HG03442 (cell line): Measurements from ENCODE around the gene FOXJ1.

Experiments used
- ATAC-seq: cut with Tn5 transposase; IDR thresholded peaks from one replicate; pipeline ENCODE4 v1.9.1; 2021; ENCODE audit warnings: mild to moderate bottlenecking, moderate library complexity; ENCODE audit not compliant: unreplicated experiment

The FOXJ1 gene

GRCh38 chr17:76125391-76125675 is 15.7 kb downstream of the FOXJ1 start:
- no peak for ATAC-seq

- no peak for ATAC-seq
Observed at GRCh38 chr17:76124582-76125390, 16.3 kb downstream of the FOXJ1 start.

GRCh38 chr17:76123749-76124581 is 17.1 kb downstream of the FOXJ1 start:
- no peak for ATAC-seq

DNA sequence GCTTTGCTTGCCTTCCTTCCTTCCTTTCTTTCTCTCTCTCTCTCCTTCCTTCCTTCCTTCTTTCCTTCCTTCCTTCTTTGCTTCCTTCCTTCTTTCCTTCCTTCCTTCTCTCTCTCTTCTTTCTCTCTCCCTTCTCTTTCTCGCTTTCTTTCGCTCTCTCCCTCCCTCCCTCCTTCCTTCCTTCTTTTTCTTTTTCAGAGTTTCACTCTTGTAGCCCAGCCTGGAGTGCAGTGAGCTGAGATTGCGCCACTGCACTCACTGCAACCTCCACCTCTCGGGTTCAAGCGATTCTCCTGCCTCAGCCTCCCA is 17.9 kb downstream of the FOXJ1 start:
- no peak for ATAC-seq

DNA sequence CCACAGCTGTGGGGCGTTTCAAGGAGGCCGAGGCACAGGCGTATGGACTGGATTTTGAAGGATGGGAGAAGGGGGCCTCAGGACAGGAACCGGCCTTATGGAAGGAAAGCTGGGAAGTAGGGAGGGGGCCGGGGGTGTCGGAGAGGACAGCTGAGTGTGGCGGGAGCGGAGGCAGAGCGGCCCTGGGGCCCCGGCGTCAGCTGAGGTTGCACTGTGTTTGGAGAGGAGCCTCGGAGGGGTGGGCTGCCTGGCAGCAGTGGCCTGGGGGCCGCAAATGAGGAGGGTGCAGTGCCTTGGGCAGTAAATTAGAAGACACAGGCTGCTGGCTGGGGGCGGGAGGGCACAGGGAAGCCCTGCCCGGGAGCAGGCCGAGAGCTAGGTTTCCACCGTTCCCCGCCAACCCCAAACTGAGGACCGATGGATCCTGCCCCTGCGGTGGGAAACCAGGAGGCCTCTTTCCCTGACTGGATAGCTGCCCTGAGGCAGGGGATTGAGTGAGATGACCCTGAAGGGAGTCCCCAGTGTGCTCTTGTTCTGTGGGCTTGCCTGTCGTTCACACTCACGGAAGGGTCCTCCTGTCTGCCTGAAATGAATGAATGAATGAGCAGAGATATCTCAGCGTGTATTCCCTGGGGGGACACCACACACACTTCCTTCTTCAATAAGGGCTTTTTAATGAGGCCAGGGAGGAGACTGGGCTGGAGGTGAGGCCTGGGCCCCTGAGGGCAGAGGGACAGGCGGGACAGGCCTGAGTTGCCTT is 18.4 kb downstream of the FOXJ1 start:
- ATAC-seq, result no peak

GRCh38 chr17:76121932-76122430 is 19.1 kb downstream of the FOXJ1 start:
- ATAC-seq, result no peak

GRCh38 chr17:76120658-76121008 is 20.4 kb downstream of the FOXJ1 start:
- no peak for ATAC-seq

DNA sequence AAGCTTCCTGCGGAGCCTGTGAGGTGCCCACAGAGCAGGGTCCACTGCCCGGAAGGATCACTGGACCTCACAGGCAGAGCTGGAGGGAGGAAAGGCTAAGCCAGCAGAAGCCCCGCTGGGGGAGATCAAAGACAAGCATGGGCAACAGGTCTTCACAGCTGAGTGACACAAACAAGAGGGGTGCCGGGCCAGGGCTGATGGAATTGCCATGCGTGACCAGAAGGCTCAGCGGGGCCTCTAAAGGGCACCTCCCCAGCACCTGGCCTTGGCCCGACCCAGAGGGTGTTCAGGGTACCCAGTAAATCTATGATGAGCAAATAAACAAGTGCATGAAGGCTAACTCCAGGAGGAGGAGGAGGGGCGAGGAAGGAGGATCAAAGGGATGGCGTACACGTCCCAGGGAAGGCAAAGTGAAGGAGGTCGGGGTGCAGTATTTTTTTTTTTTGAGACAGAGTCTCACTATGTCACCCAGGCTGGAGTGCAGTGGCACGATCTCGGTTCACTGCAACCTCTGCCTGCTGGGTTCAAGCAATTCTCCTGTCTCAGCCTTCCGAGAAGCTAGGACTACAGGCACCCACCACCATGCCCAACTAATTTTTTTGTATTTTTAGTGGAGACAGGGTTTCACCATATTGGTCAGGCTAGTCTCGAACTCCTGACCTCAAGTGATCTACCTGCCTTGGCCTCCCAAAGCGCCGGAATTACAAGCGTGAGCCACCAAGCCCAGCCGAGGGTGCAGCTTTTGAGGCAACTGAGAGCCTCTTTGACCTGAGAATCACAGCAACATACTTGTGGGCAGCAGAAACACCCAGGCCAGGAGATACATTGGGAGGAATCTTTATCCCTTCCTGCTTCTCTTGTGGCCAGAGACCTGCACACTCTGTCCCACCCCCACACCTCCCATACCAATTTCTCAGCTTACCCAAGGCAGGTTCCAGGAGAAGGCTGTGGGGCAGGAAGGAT is 21.4 kb downstream of the FOXJ1 start:
- no peak for ATAC-seq

DNA sequence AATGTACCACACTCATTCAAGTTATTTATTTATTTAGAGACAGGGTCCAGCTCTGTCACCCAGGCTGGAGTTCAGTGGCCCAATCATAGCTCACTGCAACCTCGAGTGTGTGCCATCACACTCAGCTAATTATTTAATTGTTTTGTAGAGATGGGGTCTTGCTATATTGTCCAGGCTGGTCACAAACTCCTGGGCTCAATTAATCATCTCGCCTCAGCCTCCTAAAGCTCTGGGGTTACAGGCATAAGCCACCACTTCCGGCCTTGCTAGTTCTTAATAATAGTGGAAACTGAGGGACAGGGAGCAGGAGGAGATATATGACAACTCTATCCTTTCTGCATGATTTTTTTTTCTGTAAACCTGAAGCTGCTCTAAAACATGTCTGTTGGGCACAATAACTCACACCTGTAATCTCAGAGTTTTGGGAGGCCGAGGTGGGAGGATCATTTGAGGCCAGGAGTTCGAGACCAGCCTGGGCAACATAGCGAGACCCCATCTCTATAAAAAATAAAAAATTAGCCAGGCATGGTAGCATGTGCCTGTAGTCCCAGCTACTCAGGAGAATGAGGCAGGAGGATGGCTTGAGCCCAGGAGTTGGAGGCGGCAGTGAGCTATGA is 25.8 kb downstream of the FOXJ1 start:
- ATAC-seq, result no peak

DNA sequence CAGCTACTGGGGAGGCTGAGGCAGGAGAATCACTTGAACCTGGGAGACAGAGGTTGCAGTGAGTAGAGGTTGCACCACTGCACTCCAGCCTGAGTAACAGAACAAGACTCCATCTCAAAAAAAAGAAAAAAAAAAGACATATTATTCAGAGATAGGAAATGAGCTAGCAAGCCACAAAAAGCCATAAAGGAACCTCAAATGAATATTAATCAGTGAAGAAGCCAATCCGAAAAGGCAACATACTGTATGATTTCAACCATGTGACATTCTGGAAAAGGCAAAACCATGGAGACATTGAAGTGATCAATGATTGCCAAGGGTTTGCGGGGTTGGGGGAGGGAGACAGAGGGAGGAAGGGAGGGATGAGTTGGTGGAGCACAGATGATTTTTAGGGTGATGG is 29.1 kb downstream of the FOXJ1 start:
- ATAC-seq, result no peak

DNA sequence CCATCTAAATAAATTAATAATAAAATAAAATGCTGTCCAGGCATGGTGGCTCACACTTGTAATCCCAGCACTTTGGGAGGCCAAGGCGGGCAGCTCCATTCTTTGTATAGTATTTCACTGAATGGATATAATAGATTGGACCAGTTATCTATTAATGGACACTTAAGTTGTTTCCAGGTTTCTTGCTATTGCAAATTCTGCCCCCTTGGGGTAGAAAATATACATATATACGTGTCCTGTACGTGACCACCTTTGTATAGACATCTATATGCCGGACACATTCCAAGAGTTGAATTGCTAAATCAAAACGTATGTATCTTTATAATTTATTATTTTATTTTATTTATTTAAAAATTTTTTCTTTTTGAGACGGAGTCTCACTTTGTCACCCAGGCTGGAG is 33.5 kb downstream of the FOXJ1 start:
- ATAC-seq, result no peak

DNA sequence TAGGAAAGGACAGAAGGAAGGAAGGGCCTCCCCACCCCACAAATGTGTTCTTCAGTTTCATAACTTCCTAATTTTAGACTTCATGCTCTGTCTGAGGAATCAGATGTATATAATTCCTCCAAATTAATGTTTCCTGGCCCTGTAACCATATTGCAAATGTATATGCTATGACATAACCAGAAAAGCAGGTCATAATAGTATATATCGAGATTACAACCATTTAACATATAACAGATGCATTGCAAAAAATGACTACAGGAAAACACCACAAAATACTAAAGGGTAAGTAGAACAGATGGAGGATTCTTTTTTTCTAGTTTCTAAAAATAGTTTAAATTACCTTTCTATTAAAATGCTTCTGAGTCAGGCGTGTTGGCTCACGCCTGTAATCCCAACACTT is 34.3 kb downstream of the FOXJ1 start:
- no peak for ATAC-seq

DNA sequence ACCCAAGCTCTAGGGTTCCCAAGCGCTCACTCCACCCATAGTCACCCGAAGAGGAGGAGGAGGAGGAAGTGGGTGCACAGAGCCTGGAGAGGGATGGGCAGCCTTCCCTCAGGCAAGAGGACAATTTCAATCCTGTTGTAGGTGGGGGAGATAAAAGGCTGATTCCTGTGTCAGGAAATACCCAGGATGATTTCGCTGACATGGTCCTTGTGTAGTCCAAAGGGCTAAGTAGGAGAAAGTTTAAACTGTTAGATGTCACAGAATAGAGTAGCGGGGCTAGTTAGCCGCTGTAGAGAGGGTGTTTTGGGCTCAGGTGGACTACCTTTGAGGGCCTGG is 36.2 kb downstream of the FOXJ1 start:
- no peak for ATAC-seq

- ATAC-seq, result no peak
Observed at GRCh38 chr17:76104140-76104895, 36.7 kb downstream of the FOXJ1 start.

- peak; percentile 80 for ATAC-seq
Observed at GRCh38 chr17:76103274-76104139, 37.5 kb downstream of the FOXJ1 start, which contains the start of gene EXOC7. Gene EXOC7, minus strand, starts transcription at chr17:76103787. Its CDS starts 95 bp downstream, at chr17:76103692.

DNA sequence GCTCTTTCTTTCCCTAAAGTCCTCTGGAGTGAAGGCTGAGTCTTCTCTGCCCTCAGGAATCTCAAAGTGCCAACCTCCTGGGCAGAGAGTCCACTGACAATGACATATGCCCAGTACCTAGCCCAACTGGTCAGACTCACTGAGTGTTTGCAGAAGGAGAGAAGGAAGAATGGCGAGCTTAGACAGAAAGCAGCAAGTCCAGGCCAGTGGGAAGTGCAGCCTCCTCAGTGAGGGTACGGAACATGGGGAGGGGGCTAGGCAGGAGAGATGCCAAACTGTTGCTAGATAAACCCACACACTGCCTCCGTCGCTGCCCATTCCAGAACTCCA is 38.1 kb downstream of the FOXJ1 start:
- ATAC-seq, result no peak

GRCh38 chr17:76097716-76098295 is 43.2 kb downstream of the FOXJ1 start:
- no peak for ATAC-seq

- ATAC-seq, result no peak
Observed at GRCh38 chr17:76095943-76096342, 45.1 kb downstream of the FOXJ1 start.
